Measurements from ENCODE around the gene ARPC4. TPM values are rescaled to one million over a fixed set of nuclear protein-coding genes. Genes with fewer than 3 reads are reported as not detected.

Gene ARPC4
- total RNA-seq, 2 donors from 2014 or later: 69.0 to 89.6 TPM

DNA sequence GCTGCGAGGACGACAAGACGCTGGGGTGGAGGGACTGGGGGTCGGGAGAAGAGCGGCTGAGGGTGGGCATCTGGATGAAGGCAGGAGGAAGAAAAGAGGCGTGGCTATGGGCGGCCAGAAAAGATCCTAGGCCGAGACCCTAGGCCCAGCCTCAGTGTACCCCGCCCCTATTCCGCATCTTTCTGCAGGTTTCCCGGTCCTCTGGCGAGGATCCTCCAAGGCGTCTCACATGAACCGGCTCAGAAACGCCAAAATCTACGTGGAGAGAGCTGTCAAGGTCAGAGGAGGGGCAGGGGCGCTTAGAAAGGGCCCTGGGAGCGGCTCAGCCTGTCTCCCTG lies 17.5 kb downstream of the ARPC4 start:
- no peak for TF ChIP-seq CTCF (IDR thresholded peaks at IDR 0.05)
- peaks cover 14% of the 10 kb centered on the region for H3K36me3 ChIP-seq
- no peak for DNase-seq (ENCODE audit: low spot score)

DNA sequence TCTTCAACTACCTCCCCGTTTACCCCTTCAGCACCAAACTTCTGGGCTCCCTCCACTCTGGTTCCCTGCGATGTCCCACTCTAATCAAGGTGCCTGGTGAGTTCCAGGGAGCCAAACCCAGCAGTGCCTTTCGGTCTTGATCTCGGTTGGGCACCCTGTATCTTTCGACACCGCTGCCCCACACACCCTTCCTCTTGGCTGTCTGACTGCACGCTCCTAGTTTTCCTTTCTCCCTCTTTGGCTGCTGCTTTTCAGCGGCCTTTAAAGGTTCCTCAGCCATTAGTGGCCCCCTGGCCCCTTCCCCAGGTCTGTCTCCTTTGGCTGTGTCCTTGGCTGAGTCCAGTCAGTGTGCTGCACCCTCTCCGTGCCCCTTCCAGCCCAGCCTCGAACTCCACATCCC lies 18.0 kb downstream of the ARPC4 start:
- DNase-seq (ENCODE audit: low spot score): no peak
- H3K27me3 ChIP-seq: no peaks in the 10 kb centered on the region
- peaks cover 0 to 17% of the 10 kb centered on the region in 2 donors for H3K4me1 ChIP-seq
- H3K27ac ChIP-seq: peak overlapping the region; percentile 92 to 96
- H3K9me3 ChIP-seq: no peaks in the 10 kb centered on the region
- peak overlapping the region; percentile 65 to 86 for H3K4me3 ChIP-seq
- TF ChIP-seq CTCF (IDR thresholded peaks at IDR 0.05): no peak
- H3K36me3 ChIP-seq: peaks cover 10% of the 10 kb centered on the region

More for the DNA sequence above, 17.5 kb downstream of the ARPC4 start:
- Histone ChIP-seq H3K4me1 (peaks cover 0 to 17% of the 10 kb centered on the region in 2 donors), H3K27me3 (no peaks in the 10 kb centered on the region), H3K4me3 (peak overlapping the region; percentile 65 to 86), H3K9me3 (no peaks in the 10 kb centered on the region), H3K27ac (peak overlapping the region; percentile 92 to 96)

DNA sequence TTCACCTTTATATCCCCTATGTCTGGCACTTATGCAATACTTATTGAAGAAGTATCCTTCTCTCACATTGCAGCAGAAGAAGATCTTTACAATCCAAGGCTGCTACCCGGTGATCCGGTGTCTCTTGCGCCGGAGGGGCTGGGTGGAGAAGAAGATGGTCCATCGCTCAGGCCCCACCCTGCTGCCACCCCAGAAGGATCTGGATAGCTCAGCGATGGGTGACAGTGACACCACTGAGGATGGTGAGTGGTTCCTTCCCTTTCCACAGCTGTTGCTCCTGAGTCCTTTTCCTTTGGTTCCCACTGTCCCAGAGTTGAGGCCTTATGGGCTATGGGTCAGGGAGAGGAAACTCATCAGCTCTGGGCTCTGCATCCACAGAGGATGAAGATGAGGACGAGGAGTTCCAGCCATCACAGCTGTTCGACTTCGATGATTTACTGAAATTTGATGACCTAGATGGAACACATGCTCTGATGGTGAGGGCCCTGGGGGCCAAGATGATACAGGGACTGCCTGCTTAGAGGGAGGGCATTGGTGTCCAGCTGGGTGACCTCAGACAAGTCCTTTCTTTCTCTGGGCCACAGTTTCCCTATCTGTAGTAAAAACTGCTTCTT lies 20.1 kb downstream of the ARPC4 start:
- Histone ChIP-seq H3K4me3 (no peak overlapping the region), H3K4me1 (peaks cover 0 to 17% of the 10 kb centered on the region in 2 donors), H3K9me3 (no peaks in the 10 kb centered on the region), H3K27me3 (no peaks in the 10 kb centered on the region), H3K27ac (no peak overlapping the region), H3K36me3 (no peaks in the 10 kb centered on the region)
- TF ChIP-seq CTCF (IDR thresholded peaks at IDR 0.05): no peak
- no peak for DNase-seq (ENCODE audit: low spot score)

DNA sequence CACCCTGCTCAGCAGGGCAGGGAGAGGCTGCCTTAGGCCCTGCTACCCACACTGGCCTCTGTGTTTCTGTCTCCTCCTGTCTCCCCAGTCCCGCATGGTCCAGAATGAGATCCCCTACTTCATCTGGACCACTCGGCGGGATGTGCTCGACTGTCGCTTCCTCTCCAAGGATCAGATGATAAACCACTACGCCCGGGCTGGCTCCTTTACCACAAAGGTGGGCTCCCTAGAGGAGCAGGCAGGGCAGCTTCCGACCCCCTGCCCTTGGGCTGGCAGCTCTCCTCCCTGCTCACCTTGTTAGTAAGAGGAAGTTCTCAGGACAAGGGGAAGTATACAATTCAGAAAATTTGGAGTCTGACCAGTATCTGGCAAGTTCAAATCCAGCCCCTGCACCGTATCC lies 23.1 kb downstream of the ARPC4 start:
- no peak for DNase-seq (ENCODE audit: low spot score)
- Histone ChIP-seq H3K27ac (no peak overlapping the region), H3K27me3 (no peaks in the 10 kb centered on the region), H3K36me3 (no peaks in the 10 kb centered on the region), H3K9me3 (no peaks in the 10 kb centered on the region), H3K4me1 (peaks cover 0 to 3% of the 10 kb centered on the region in 2 donors), H3K4me3 (no peak overlapping the region)
- TF ChIP-seq CTCF (IDR thresholded peaks at IDR 0.05): no peak

DNA sequence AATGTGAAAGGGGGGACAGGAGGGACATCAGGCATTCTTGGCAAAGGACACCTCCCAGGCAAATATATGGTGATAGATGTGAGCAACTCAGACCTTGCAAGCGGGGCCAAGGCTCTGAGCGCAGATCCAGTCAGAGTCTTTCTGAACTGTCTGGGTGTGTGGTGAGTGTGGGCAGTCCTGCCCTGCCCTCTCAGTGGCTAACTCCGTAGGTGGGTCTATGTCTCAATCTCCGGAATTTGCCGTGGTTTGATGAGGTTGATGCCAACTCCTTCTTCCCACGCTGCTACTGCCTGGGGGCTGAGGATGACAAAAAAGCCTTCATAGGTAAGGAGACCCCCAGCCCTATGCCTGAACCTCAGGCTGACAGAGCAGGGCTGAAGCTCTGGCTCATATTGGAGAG lies 24.6 kb downstream of the ARPC4 start:
- H3K36me3 ChIP-seq: no peaks in the 10 kb centered on the region
- no peak for DNase-seq (ENCODE audit: low spot score)

More for the DNA sequence above, 24.6 kb downstream of the ARPC4 start:
- Histone ChIP-seq H3K27me3 (no peaks in the 10 kb centered on the region), H3K4me1 (no peaks in the 10 kb centered on the region), H3K27ac (no peak overlapping the region), H3K4me3 (no peak overlapping the region), H3K9me3 (no peaks in the 10 kb centered on the region)
- no peak for TF ChIP-seq CTCF (IDR thresholded peaks at IDR 0.05)
